ENCODE results near the gene HVCN1. TPM values are rescaled to one million over a fixed set of nuclear protein-coding genes. Genes with fewer than 3 reads are reported as not detected.

HVCN1 gene
- total RNA-seq, 1 donor from 2014 or later = 29.2 TPM

DNA sequence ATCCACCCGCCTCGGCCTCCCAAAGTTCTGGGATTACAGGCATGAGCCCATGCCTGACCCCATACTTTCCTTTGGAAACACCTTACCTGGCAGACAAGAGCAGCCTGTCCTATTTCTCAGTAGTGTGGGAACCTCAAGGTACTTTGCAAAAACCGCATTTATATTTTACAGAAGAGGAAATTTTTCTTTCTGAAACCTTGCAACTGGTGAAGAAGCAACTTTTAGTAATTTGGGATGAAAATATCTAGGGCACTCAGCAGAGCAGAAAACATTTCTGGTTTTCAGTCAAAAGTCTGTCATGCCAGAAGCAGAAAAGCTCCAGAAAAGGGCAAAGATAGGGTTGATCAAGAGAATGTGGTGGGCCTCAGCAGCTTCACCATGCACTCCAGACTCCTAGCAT, 21.2 kb downstream of the HVCN1 start:
- Histone ChIP-seq H3K9me3 (peaks cover 18% of the 10 kb centered on the region), H3K4me1 (no peaks in the 10 kb centered on the region), H3K4me3 (no peak overlapping the region), H3K36me3 (no peaks in the 10 kb centered on the region), H3K27ac (no peak overlapping the region), H3K27me3 (ENCODE audit: low read depth) (no peaks in the 10 kb centered on the region)
- intact Hi-C loops (cut with DNase I) = no loop called here
- DNase-seq = no peak
- TF ChIP-seq, protein P1, sequence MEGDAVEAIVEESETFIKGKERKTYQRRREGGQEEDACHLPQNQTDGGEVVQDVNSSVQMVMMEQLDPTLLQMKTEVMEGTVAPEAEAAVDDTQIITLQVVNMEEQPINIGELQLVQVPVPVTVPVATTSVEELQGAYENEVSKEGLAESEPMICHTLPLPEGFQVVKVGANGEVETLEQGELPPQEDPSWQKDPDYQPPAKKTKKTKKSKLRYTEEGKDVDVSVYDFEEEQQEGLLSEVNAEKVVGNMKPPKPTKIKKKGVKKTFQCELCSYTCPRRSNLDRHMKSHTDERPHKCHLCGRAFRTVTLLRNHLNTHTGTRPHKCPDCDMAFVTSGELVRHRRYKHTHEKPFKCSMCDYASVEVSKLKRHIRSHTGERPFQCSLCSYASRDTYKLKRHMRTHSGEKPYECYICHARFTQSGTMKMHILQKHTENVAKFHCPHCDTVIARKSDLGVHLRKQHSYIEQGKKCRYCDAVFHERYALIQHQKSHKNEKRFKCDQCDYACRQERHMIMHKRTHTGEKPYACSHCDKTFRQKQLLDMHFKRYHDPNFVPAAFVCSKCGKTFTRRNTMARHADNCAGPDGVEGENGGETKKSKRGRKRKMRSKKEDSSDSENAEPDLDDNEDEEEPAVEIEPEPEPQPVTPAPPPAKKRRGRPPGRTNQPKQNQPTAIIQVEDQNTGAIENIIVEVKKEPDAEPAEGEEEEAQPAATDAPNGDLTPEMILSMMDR (IDR thresholded peaks at IDR 0.05) = no peak
- ATAC-seq = no peak

GRCh38 chr12:110666892-110667291, 22.0 kb downstream of the HVCN1 start:
- TF ChIP-seq, protein P1 (IDR thresholded peaks at IDR 0.05) = no peak
- Histone ChIP-seq H3K27ac (no peak overlapping the region), H3K9me3 (peaks cover 18% of the 10 kb centered on the region), H3K4me3 (no peak overlapping the region), H3K36me3 (no peaks in the 10 kb centered on the region), H3K4me1 (no peaks in the 10 kb centered on the region), H3K27me3 (ENCODE audit: low read depth) (no peaks in the 10 kb centered on the region)
- DNase-seq (no peak), ATAC-seq (no peak)
- intact Hi-C loops (cut with DNase I) = no loop called here

- Histone ChIP-seq H3K27me3 (ENCODE audit: low read depth) (no peaks in the 10 kb centered on the region), H3K27ac (no peak overlapping the region), H3K36me3 (no peaks in the 10 kb centered on the region), H3K4me1 (no peaks in the 10 kb centered on the region), H3K4me3 (no peak overlapping the region), H3K9me3 (peaks cover 18% of the 10 kb centered on the region)
- DNase-seq (peak; percentile 61), ATAC-seq (peak; percentile 49 to 66)
- intact Hi-C loops (cut with DNase I) = no loop called here
- TF ChIP-seq, protein P1 (IDR thresholded peaks at IDR 0.05) = no peak
These were observed 27.5 kb downstream of the HVCN1 start for GRCh38 chr12:110661337-110661972.

- no peaks in the 10 kb centered on the region for H3K4me1 ChIP-seq
- TF ChIP-seq, protein P1 (IDR thresholded peaks at IDR 0.05) = no peak
- intact Hi-C loops (cut with DNase I) = no loop called here
- no peak overlapping the region for H3K27ac ChIP-seq
- DNase-seq (no peak), ATAC-seq (no peak)
- H3K27me3 ChIP-seq (ENCODE audit: low read depth) = no peaks in the 10 kb centered on the region
- H3K36me3 ChIP-seq = peaks cover 7% of the 10 kb centered on the region
- H3K9me3 ChIP-seq = no peaks in the 10 kb centered on the region
- H3K4me3 ChIP-seq = no peak overlapping the region
These were observed 30.0 kb downstream of the HVCN1 start for GRCh38 chr12:110658878-110659277.

DNA sequence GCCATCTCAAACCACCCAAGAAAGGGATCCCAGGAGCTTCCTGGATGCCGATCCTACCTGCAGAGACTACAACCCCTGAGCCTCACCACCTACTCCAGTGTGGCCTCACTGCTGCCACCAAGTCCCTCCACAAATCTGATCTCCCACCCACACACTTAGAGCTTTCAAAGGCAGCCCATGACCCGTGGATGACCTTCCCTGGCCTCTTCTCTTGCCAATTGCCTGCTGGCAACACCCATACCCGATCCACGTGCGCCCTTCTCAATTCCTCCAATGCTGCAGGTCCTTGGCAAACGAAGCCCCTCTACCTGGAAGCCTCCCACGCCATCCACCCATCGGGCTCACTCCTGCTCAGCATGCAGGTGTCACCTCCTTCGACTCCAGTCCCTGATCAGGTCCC, 30.7 kb downstream of the HVCN1 start:
- TF ChIP-seq, protein P1 (IDR thresholded peaks at IDR 0.05) = no peak
- intact Hi-C loops (cut with DNase I) = no loop called here
- no peak for DNase-seq

More for the DNA sequence above, 30.7 kb downstream of the HVCN1 start:
- Histone ChIP-seq H3K27me3 (ENCODE audit: low read depth) (no peaks in the 10 kb centered on the region), H3K4me3 (no peak overlapping the region), H3K9me3 (no peaks in the 10 kb centered on the region), H3K27ac (no peak overlapping the region), H3K36me3 (peaks cover 7% of the 10 kb centered on the region), H3K4me1 (no peaks in the 10 kb centered on the region)
- ATAC-seq = no peak
